WERI-Rb-1 (cell line): ENCODE results near the gene B3GAT1.

Experiments
- DNase-seq: peaks from one replicate; pipeline ENCODE4 v3.0.0-alpha.2; 2020
- H3K27ac ChIP-seq: fragments of 250-450 bp; sonication (Bioruptor Pico); 2 replicates; pipeline ENCODE4 v1.5.1; 2020; ENCODE audit warnings: mild to moderate bottlenecking, moderate library complexity
- H3K27me3 ChIP-seq: fragments of 250-450 bp; sonication (Bioruptor Pico); 2 replicates; pipeline ENCODE4 v1.5.1; 2021; ENCODE audit warnings: mild to moderate bottlenecking, low read depth, moderate library complexity; ENCODE audit not compliant: insufficient read depth, severe bottlenecking
- H3K36me3 ChIP-seq: fragments of 250-450 bp; sonication (Bioruptor Pico); 2 replicates; pipeline ENCODE4 v1.5.1; 2020; ENCODE audit warnings: mild to moderate bottlenecking, moderate library complexity
- H3K4me3 ChIP-seq: 2 replicates; pipeline ENCODE4 v1.5.1; 2011; ENCODE audit warnings: low read depth, mild to moderate bottlenecking, control low read depth, low read length
- H3K9me3 ChIP-seq: fragments of 250-450 bp; sonication (Bioruptor Pico); 2 replicates; pipeline ENCODE4 v1.5.1; 2021; ENCODE audit warnings: mild to moderate bottlenecking, moderate library complexity; ENCODE audit not compliant: severe bottlenecking
- TF ChIP-seq, protein P1 (sequence below): IDR thresholded peaks from 2 replicates; pipeline ENCODE4 v1.5.1; 2011; ENCODE audit warnings: low read depth, mild to moderate bottlenecking, control low read depth, inconsistent platforms, low read length

The B3GAT1 gene

DNA sequence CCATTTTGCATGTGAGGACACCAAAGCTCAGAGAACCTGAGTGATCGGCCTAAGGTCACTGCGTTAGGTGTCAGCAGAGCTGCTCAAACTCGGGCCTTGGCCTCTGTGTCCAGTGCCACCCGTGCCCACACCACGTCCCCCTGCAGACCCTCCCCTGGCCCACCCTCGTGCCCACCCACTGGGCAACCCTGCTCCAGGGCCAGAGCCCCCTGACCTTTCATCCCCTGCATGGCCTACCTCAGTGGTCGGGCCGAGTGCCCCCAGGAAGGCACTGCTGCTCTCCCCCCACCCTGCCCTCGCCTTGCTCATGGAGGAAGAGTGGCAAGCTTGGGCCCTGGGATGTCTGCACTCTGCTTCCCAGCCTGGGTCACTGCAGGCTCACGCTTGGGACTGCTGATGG lies 17.7 kb downstream of the B3GAT1 start:
- TF ChIP-seq, protein P1, sequence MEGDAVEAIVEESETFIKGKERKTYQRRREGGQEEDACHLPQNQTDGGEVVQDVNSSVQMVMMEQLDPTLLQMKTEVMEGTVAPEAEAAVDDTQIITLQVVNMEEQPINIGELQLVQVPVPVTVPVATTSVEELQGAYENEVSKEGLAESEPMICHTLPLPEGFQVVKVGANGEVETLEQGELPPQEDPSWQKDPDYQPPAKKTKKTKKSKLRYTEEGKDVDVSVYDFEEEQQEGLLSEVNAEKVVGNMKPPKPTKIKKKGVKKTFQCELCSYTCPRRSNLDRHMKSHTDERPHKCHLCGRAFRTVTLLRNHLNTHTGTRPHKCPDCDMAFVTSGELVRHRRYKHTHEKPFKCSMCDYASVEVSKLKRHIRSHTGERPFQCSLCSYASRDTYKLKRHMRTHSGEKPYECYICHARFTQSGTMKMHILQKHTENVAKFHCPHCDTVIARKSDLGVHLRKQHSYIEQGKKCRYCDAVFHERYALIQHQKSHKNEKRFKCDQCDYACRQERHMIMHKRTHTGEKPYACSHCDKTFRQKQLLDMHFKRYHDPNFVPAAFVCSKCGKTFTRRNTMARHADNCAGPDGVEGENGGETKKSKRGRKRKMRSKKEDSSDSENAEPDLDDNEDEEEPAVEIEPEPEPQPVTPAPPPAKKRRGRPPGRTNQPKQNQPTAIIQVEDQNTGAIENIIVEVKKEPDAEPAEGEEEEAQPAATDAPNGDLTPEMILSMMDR: no peak
- Histone ChIP-seq H3K4me3 (no peak overlapping the region), H3K36me3 (no peaks in the 10 kb centered on the region), H3K27ac (no peak overlapping the region), H3K9me3 (peaks cover 2% of the 10 kb centered on the region), H3K27me3 (peaks cover 56% of the 10 kb centered on the region)
- DNase-seq: no peak

DNA sequence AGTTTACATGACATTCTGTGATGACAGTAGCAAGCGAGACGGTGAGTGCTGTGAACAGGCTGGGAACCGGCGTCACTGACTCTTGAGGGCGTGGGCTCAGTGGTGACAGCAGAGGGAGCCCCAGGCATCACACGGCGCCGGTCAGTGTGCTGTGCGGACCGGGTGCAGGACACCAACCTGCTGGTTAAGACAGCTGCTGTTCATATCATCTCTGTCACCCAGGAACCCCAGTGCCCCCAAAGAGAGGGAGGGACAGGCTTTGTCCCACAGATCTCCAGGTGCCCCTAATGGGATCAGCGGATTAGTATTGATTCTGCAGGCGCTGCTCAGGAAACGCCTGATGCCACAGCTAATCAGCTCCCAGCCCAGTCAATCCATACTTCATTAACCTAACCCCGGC lies 18.4 kb downstream of the B3GAT1 start:
- Histone ChIP-seq H3K4me3 (no peak overlapping the region), H3K27me3 (peaks cover 50% of the 10 kb centered on the region), H3K9me3 (peaks cover 2% of the 10 kb centered on the region), H3K36me3 (no peaks in the 10 kb centered on the region), H3K27ac (no peak overlapping the region)
- DNase-seq: peak; percentile 93
- TF ChIP-seq, protein P1: peak; percentile 86

DNA sequence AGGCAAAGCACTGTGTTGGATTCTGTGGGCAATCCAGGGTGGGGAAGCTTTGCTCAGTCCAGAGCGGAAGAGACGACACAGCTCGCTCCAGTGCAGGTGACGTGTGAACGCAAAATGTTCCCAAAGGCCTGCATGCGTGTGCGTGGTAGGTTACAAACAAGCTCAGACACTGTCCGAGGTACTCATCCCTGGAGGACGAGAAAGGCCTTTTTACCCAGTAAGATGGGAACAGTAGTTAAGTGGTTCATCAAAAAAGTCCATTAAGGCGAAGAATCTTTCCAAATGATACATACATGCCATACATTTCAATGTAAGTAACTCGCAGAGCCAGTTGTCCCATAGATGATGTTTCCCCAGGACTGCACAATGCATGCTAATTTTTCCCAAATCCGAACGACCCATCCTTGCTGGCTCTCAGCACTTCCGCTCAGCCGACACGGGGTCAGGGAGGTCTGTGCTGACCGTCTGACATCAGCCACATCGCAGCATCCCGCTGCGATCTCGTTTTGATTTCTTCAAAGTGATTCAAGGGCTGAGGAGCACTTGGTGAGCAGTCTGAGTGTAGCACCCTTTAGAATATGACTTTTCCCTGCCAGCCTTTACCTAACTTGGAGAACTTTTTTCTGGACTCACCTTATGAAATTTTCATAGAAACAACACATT lies 19.0 kb downstream of the B3GAT1 start:
- Histone ChIP-seq H3K4me3 (no peak overlapping the region), H3K36me3 (no peaks in the 10 kb centered on the region), H3K27ac (no peak overlapping the region), H3K9me3 (peaks cover 2% of the 10 kb centered on the region), H3K27me3 (peaks cover 44% of the 10 kb centered on the region)
- TF ChIP-seq, protein P1: no peak
- DNase-seq: no peak

DNA sequence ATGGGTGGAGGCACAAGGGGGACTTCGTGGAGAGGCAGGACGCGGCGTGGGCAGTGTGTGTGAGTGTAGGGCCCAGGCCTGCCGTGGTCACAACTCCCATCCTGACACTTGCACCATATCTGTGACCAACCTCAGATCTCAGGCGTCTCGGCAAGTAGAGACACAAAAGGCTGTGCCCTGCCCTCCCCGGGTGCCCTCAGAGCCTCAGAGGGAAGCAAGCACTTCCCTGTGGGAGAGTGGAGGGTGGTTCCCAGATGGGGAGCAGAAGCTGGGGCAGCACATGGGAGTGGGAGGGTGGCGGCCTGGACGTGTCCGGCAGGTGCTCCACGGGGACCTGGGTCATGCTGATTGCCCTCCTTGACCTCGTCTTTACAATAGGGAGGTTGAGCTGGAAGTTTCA lies 20.4 kb downstream of the B3GAT1 start:
- Histone ChIP-seq H3K36me3 (no peaks in the 10 kb centered on the region), H3K9me3 (peaks cover 2% of the 10 kb centered on the region), H3K4me3 (no peak overlapping the region), H3K27ac (no peak overlapping the region), H3K27me3 (peaks cover 30% of the 10 kb centered on the region)
- TF ChIP-seq, protein P1: no peak
- no peak for DNase-seq

DNA sequence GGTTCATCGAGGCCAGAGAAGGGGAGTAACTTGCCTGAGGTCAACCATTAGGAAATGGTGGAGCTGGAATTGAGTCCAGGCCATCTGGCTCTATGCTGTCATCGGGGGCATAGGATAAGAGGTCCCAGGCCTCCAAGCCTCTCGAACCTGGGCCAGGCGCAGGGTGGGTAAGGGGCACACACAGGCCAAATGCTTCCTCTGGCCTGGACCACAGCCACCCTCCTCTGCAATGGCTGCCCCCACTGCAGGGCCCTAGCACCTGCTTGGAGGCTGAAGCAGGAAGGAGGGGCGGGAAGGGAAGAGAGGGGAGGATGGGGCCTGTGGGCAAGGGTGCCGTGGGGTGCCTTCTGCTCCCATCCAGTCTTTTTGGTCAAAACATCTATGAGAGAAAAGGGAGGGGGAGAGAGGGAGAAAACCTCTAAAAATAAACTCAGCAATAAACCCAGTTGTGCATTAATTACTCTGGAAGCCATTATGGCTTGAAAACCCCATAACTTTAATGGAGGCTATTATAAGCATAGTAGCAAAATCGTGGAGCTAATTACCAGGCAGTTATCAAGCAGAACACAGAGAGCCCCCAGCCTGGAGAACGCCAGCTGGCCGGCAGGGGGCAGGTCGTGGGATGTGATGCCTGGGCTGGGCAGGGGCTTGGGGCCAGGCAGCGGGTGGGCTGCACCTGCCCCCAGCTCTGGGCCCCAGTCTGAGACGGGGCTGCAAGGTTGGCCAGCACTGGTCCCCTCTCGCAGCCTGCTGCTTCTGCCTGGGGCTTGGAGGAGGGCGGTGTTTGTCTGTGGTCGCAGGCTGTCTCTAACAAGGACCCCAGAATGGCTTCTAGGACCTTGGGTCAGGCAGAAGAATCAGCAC lies 21.1 kb downstream of the B3GAT1 start:
- Histone ChIP-seq H3K27me3 (peaks cover 30% of the 10 kb centered on the region), H3K27ac (no peak overlapping the region), H3K9me3 (peaks cover 2% of the 10 kb centered on the region), H3K4me3 (no peak overlapping the region), H3K36me3 (no peaks in the 10 kb centered on the region)
- no peak for DNase-seq
- TF ChIP-seq, protein P1: peak; percentile 44
